ENCODE measurements around the gene MAGI2. TPM values are rescaled to one million over a fixed set of nuclear protein-coding genes. Genes with fewer than 3 reads are reported as not detected.

MAGI2 gene
- total and polyA plus RNA-seq, 2 of the 13 experiments (the other 11 are each of a cell fraction or from before 2014, with no cell fraction given), result 1.5 to 3.8 TPM

DNA sequence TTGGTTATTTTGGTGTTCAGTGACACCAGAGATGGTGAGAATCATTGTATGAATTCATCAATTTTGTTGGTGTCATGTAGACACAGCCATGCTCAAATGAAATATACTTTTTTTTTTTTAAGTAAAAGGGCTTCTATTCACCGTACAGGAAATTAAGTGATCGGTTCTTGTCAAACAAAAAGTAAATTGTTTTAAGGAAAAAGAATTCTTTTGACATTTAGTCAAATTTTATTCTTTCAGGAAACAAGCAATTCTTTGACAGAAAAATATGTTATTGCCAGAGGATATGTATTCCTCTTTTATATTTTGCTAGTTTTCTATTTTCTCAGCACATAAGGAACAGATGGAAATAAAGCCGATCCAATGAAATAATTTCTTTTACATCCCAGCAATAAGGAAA is 551.9 kb downstream of the MAGI2 start (continued):
- TF ChIP-seq, protein P1, sequence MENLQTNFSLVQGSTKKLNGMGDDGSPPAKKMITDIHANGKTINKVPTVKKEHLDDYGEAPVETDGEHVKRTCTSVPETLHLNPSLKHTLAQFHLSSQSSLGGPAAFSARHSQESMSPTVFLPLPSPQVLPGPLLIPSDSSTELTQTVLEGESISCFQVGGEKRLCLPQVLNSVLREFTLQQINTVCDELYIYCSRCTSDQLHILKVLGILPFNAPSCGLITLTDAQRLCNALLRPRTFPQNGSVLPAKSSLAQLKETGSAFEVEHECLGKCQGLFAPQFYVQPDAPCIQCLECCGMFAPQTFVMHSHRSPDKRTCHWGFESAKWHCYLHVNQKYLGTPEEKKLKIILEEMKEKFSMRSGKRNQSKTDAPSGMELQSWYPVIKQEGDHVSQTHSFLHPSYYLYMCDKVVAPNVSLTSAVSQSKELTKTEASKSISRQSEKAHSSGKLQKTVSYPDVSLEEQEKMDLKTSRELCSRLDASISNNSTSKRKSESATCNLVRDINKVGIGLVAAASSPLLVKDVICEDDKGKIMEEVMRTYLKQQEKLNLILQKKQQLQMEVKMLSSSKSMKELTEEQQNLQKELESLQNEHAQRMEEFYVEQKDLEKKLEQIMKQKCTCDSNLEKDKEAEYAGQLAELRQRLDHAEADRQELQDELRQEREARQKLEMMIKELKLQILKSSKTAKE (CRISPR knock-in tag; IDR thresholded peaks at IDR 0.05; ENCODE audit: borderline replicate concordance), result no peak

DNA sequence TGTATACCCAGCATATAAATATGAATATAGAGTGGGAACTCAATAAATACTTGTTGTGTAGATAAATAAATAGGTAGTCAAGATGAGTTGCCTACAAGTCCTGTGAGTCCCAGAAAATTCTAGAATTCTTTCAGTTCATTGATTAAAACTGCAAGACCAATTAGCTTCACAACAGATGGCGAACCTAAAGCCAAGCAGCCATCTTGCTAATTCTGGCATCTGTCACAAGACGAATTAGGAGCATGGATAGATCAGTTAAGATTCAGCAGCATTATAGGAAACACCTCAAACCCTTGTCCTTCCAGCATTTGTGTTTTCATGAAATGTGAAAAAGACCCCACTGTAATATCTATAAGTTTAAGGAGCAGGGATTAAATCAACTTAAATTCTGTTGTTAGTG is 552.7 kb downstream of the MAGI2 start:
- DNase-seq (ENCODE audit: low spot score), result no peak
- H3K9me3 ChIP-seq (ENCODE audit: low read length), result no peaks in the 10 kb centered on the region
- POLR2A ChIA-PET, result no interaction called here
- no peak overlapping the region for H3K27ac ChIP-seq (ENCODE audit: extremely low read length, insufficient read depth, low read length)
- no peak overlapping the region for H2AFZ ChIP-seq (ENCODE audit: low read length)
- no TSS peak for BruUV-seq (replicated peaks)
- no peaks in the 10 kb centered on the region for H3K79me2 ChIP-seq (ENCODE audit: insufficient read depth, low read length)
- in situ Hi-C loops (cut with HindIII; ENCODE audit: extremely low pct_ligation_motif_present, low pct_unique_long_range_greater_than_20kb), result no loop called here
- H3K4me2 ChIP-seq (ENCODE audit: low read depth, low read length), result no peak overlapping the region
- H4K20me1 ChIP-seq (ENCODE audit: insufficient read depth, low read length), result no peaks in the 10 kb centered on the region
- H3K4me3 ChIP-seq (replicated peaks in 1 of 3; ENCODE audit: insufficient read depth in 1 of 3, low read depth in 2 of 3, low read length in 3 of 3), result no peak overlapping the region
- no peaks in the 10 kb centered on the region for H3K36me3 ChIP-seq (replicated peaks in 1 of 2; ENCODE audit: control insufficient read depth in 1 of 2, insufficient read depth in 2 of 2, low read length in 2 of 2)
- CTCF ChIA-PET (ENCODE audit: low intra/inter-chr PET ratio, low total read pairs), result no interaction called here
- intact Hi-C loops (cut with micrococcal nuclease; ENCODE audit: unreplicated experiment), result loop anchor here (5.0 kb wide), 1 partner anchor 374 kb away; no protein-coding TSS in a partner anchor
- 54% methylated on average over 2 of the region's 2 CpGs for WGBS (ENCODE audit: low lambda C conversion rate)
- FAIRE-seq, result no peak
- no peak overlapping the region for H3K9ac ChIP-seq (ENCODE audit: insufficient read depth, low read depth, low read length)
- H3K27me3 ChIP-seq (ENCODE audit: control insufficient read depth in 1 of 2, insufficient read depth in 2 of 2, low read length in 2 of 2), result no peaks in the 10 kb centered on the region; a peak in 1 of 5 replicates
- no peaks in the 10 kb centered on the region for H3K4me1 ChIP-seq (ENCODE audit: insufficient read depth, low read length)
- ATAC-seq, result no peak
- TF ChIP-seq, protein P2, sequence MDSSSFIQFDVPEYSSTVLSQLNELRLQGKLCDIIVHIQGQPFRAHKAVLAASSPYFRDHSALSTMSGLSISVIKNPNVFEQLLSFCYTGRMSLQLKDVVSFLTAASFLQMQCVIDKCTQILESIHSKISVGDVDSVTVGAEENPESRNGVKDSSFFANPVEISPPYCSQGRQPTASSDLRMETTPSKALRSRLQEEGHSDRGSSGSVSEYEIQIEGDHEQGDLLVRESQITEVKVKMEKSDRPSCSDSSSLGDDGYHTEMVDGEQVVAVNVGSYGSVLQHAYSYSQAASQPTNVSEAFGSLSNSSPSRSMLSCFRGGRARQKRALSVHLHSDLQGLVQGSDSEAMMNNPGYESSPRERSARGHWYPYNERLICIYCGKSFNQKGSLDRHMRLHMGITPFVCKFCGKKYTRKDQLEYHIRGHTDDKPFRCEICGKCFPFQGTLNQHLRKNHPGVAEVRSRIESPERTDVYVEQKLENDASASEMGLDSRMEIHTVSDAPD (CRISPR knock-in tag; IDR thresholded peaks at IDR 0.05), result no peak
- TF ChIP-seq ZFP82 (CRISPR knock-in tag; IDR thresholded peaks at IDR 0.05; ENCODE audit: borderline replicate concordance), result no peak
- TF ChIP-seq SNRNP70 (IDR thresholded peaks at IDR 0.05; ENCODE audit: low read depth, low read length), result no peak
- TF ChIP-seq SIX1 (CRISPR knock-in tag; IDR thresholded peaks at IDR 0.05; ENCODE audit: borderline replicate concordance), result no peak
- no peak for TF ChIP-seq WIZ (CRISPR knock-in tag; IDR thresholded peaks at IDR 0.05)
- TF ChIP-seq ATAD3A (CRISPR knock-in tag; IDR thresholded peaks at IDR 0.05), result no peak
- TF ChIP-seq MED1 (CRISPR knock-in tag; IDR thresholded peaks at IDR 0.05), result no peak
- TF ChIP-seq, protein P3, sequence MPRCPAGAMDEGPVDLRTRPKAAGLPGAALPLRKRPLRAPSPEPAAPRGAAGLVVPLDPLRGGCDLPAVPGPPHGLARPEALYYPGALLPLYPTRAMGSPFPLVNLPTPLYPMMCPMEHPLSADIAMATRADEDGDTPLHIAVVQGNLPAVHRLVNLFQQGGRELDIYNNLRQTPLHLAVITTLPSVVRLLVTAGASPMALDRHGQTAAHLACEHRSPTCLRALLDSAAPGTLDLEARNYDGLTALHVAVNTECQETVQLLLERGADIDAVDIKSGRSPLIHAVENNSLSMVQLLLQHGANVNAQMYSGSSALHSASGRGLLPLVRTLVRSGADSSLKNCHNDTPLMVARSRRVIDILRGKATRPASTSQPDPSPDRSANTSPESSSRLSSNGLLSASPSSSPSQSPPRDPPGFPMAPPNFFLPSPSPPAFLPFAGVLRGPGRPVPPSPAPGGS (CRISPR knock-in tag; IDR thresholded peaks at IDR 0.05), result no peak
- TF ChIP-seq ELF1 (CRISPR knock-in tag; IDR thresholded peaks at IDR 0.05), result no peak
- TF ChIP-seq, protein P4, sequence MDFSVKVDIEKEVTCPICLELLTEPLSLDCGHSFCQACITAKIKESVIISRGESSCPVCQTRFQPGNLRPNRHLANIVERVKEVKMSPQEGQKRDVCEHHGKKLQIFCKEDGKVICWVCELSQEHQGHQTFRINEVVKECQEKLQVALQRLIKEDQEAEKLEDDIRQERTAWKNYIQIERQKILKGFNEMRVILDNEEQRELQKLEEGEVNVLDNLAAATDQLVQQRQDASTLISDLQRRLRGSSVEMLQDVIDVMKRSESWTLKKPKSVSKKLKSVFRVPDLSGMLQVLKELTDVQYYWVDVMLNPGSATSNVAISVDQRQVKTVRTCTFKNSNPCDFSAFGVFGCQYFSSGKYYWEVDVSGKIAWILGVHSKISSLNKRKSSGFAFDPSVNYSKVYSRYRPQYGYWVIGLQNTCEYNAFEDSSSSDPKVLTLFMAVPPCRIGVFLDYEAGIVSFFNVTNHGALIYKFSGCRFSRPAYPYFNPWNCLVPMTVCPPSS (IDR thresholded peaks at IDR 0.05), result no peak
